Diencephalon (tissue), 1 donor: Measurements from ENCODE around the gene CINP. TPM values are rescaled to one million over a fixed set of nuclear protein-coding genes. Genes with fewer than 3 reads are reported as not detected.

ENCODE experiments used
- total RNA-seq: library from RNA; depleted of rRNA; stranded (reverse); fragments of >200 nt; gene quantifications from one replicate; pipeline ENCODE4 v1.2.3, GENCODE V29; 2014

Gene CINP
- 34.6 TPM for total RNA-seq

DNA sequence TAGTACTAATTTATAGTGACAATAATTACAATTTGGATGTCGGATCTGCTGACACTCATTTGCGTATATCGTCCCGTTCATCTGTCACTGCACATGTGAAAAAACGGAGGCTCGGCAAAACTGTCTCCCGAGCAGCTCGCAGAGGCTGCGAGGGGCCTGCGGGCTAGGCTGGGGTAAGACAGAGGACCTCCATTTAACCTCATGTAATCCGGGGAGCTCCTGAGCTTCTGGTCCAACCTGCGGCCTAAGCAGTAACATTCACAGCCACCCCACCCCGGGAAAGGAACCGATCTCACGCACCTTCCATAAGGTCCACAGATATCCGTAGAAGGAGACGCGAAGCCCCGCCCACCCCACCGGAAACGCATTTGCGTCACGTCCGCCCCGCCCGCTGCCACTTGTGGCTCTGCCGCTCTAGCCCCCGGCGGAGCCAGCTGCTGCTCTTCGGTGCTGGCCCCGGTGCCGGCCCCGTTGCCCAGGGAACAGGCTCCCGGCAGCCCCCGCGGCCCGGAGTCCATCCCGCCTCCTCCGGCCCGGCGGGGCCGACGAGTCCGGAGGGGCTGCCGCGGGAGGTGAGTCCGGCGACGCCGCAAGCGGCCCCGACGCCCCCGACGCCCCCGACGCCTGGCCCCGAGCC, at the start of gene CINP, which contains the start of gene TECPR2:
CINP (minus strand) TSS at position 346 of the 637 bp plus-strand sequence; CDS start at position 307, 39 bp downstream.
TECPR2 (plus strand) TSS at position 397 of the 637 bp plus-strand sequence. CDS start 13,781 bp downstream, outside the sequence.

DNA sequence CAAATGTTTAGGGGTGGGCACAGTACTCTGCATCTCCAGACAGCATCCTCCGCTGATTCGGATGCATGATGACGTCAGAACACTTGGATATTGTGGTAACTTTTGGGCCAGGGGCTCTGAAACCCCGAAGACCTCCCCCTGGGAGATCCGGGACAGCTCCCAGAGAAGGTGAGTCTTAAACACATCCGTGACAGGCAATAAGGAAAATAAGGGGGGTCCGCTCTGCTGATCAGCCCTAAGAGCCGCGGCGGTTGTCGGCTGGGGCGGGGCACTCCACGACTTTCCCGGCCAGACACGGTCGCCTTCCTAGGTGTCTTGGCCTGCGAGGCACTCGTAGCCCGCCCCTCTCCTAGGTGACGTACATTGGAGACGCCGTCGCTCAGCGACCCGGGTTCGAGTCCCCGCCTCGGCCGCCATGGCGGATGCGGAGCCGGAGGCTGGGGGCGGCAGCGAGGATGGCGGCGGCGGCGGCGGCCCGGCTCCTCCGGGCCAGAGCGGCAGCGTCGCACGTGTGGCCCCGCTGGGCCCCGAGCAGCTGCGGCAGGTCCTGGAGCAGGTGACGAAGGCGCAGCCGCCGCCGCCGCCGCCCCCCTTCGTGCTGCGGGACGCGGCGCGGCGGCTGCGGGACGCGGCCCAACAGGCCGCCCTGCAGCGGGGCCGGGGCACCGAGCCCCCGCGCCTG, 43.2 kb downstream of the CINP start, which contains the start of gene ZNF839:
ZNF839 (plus strand) TSS at position 396 of the 682 bp plus-strand sequence; CDS start at position 416, 20 bp downstream.

DNA sequence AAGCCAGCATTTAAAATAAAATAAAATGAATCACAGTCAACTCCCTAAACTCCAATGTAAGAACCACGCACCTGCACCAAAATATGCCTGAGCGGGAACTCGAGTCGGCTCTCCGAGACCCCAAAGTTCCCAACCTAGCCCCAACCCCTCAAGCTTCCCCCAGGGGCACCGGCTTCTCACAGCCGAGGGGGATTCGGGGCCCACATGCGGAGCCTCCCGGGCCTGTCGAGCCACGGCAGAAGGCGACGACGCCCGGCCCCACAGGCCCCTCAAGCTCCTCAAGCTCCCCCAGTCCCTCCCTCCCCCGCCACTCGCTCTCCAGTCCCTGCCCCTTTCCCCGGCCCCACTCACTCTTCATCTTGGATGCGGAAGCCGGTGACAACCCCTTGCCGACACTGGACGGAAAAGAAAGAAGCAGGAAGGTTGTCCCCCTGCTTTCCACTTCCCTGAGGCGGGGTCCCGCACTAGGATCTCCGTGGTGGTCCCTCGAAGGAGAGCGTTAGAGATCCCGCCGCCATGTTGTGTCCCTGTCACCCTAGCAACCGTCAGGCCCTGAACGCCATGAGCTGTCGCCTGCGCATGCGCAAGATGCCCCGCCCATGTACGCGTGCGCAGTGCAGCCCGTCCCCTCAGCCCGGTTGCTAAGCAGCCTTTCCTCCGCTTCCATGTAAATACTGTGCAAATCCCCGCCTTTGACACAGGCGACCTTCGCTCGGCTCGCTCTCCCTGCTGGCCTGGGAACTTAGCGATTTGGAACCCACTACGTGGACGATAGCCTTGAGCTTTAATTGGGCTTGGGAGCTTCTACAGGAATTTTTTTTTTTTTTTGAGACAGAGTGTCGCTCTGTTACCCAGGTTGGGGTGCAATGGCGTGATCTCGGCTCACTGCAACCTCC, 57.8 kb downstream of the CINP start, which contains the start of gene MOK:
MOK (minus strand) TSS at position 554 of the 896 bp plus-strand sequence; CDS start at position 358, 196 bp downstream.

Other genes with a start within 250 kb of the CINP start
- gene WDR20, start 223.0 kb downstream of the CINP start, total RNA-seq: 34.8 TPM
- gene MOK, start 57.7 kb downstream of the CINP start, total RNA-seq: 39.9 TPM
- 13.8 TPM for gene ZNF839, start 43.1 kb downstream of the CINP start, total RNA-seq
- 21.0 TPM for gene TECPR2, start 51 bp upstream of the CINP start, total RNA-seq
- 12.0 TPM for gene ANKRD9, start 146.9 kb upstream of the CINP start, total RNA-seq
- 11.3 TPM for gene RCOR1, start 229.8 kb upstream of the CINP start, total RNA-seq